ENCODE measurements around the gene MYL11.

Gene MYL11

DNA sequence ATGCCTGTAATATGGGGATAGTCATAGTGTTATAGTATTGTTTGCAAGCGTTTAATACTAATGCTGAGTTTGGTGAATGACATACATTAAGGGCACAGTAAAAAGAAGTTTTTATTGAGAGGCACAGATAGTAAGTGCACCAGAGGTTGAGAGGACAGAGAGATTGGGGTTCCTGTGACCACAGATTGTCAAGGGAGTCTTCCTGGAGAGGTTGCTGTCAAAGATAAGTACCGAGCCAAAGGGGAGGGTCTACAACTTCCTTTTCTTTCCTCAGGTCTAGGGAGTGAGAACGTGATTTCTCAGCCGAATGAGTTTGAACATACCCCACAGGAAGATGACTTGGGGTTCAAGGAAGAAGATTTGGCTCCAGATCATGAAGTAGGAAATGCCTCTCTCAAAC is 22.5 kb downstream of the MYL11 start:
- no peak for DNase-seq

- DNase-seq: no peak
Observed at GRCh38 chr16:30397776-30398660, 23.4 kb downstream of the MYL11 start.

DNA sequence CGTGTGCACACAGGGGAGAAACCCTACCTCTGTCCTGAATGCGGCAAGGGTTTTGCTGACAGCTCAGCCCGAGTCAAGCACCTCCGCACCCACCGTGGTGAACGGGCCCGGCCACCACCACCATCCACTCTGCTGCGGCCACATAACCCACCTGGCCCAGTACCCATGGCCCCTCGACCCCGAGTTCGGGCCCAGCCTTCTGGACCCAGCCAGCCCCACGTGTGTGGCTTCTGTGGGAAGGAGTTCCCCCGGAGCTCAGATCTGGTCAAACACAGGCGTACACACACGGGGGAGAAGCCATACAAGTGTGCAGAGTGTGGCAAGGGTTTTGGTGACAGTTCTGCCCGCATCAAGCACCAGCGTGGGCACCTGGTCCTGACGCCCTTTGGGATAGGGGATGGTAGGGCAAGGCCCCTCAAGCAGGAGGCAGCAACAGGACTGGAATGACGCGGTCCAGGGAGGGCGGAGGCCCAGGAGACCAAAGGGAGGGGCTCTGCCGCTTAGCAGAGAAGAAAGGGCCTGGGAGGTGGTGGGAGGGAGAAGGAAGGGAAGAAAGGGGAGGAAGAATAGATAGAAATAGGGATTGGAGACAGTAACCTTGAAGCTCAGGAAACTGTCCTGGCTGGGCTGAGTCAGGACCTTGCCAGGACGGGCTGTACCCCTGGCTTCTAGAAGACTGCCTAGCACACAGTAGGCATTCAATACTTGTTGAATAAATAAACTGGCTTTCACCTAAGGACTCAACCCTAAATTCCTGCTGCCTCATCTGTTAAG is 24.2 kb downstream of the MYL11 start:
- no peak for DNase-seq

GRCh38 chr16:30399435-30400186 is 25.0 kb downstream of the MYL11 start:
- no peak for DNase-seq

DNA sequence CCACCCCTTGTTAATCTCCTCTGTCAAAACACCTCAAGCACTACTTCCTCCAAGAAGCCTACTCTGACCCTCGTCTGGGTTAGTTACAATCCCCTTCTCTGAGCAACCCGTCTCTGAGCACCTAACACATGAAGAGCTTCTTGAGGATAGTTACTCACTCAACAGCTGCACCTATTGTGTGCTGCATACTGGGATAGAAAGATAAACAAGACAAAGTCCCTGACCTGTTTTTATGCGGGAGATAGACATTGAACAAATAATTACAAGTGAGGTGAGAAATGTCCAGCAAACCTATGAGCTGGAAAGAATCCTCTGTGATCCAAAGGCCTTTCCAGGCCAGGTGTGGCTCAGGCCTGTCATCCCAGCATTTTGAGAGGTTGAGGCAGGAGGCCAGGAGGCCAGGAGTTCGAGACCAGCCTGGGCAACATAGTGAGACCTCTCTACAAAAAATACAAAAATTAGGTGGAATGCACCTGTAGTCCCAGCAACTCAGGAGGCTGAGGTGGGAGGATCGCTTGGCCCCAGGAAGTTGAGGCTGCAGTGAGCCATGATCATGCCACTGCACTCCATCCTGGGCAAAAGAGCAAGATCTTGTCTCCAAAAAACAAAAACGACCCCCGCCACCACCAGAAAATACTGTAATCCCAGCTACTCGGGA is 27.3 kb downstream of the MYL11 start:
- no peak for DNase-seq

- DNase-seq: no peak
Observed at GRCh38 chr16:30406795-30407101, 32.1 kb downstream of the MYL11 start.

GRCh38 chr16:30407102-30407803 is 32.7 kb downstream of the MYL11 start, which contains the start of gene ZNF771:
ZNF771 (plus strand) TSS chr16:30407606; CDS start chr16:30408054, 448 bp downstream.
- peak; percentile 81 to 89 (median 84) for DNase-seq

DNA sequence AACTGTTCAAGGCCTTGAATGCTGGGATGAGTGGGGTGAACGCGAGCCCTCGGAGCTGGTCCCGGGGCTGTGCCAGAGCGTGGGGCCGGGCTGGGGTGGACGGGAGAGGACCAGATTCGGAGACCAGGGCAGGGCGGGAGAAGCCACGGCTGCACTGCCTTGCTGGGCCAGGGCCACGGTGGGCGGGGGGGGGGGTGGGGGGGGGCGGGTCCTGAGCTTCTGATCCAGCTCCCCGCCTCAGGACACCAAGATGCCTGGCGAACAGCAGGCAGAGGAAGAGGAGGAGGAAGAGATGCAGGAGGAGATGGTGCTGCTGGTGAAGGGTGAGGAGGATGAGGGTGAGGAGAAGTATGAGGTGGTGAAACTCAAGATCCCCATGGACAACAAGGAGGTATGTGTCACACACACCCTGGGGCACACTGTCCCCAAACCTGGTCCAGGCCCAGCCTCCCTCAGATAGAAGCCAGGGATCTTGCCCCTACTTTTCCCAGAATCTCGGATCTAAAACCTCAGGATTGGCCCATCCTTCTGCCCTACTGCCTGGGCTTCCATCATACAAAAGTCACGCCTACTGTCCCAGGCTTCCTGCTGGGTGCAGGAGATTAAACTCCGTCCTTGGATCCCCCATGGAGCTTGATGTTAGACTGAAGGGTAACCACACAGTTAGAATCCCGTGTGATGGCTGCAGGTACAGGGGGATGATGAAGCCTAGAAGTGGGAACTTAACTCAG is 33.4 kb downstream of the MYL11 start:
- DNase-seq: no peak

- DNase-seq: peak; percentile 79 to 93 (median 84)
Observed at GRCh38 chr16:30409125-30410060, 34.8 kb downstream of the MYL11 start.

DNA sequence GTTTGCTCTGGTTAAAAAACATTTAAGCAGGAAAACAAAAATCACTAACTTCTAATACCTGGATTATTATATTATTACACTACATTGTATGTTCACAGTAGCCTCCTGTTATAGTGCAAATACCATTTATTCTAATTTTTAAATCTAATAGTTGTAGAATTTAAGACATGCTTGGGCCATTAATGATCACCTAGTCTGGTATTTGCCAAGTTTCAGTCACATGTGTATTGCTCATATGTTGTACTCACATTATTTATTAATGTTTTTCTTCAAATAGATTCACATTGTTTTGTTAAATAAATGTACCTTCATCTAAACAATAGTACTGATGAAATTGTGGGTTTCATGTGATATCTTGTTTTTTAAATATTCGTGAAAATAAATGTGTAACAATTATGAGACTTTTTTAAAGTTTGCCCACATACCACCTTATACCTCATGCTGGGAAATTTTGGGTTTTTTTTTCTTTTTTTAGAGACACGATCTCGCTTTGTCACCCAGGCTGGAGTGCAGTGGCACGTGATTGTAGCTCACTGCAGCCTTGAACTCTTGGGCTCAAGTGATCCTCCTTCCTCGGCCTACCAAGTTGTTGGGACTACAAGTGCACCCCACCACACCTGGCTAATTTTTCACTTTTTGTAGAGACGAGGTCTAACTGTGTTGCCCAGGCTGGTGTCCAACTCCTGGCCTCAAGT is 38.7 kb downstream of the MYL11 start:
- no peak for DNase-seq

DNA sequence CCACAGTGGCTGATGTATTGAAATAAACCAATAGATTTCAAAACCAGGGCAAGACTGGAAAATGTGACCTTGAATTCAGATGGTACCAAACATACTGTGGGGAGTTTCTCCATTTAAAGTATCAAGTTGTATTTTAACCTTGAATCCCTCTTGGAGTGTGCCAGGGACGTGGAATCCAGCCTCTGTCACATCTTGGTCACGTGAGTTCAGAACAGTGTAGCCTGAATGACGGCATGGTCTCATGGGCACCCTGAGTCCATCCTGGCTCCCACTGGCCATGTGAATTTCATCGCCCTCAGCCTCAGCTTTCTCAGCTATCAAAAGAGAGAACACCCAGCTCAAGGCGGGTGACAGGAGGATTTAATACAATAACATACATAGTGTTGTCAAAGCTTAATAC is 39.6 kb downstream of the MYL11 start:
- DNase-seq: no peak

GRCh38 chr16:30416047-30416603 is 41.5 kb downstream of the MYL11 start:
- DNase-seq: no peak

DNA sequence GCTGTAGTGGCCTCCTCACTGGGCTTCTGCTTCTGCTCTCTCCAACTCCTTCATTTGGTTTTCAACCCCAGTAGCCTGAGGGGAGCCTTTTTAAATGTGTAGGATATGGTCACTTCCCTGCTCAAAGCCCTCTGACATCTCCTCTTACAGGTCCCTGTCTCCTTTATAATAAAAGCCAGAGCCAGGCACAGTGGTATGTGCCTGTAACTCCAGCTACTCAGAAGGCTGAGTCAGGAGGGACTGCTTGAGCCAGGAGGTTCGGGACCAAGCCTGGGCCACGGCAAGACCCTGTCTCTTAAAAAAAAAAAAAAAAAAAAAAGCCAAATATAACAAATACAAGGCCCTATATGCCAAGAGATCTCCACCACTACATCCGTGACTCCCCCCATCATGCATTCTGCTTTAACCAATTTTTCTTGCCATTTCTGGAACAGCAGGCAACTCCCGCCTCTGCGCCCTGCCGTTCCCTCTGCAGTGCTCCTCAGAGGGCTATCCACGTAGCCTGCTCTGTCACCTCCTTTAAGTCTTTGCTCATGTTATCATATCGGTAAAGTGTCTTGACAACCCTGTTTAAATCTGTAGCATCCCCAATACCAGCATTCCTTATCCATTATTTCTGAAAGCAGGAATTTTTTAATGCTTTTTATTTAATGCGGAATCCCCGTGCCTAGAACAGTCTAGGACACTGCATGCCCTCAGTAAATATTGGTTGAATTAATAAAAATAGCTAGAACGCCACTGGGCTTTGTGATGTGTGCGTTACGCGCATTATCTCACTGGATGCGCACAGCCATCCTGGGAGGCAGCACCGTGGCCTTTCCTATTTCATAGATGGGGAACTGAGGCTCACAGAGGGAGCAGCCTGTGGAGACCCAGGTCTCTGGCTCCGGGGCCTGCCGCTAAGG is 42.3 kb downstream of the MYL11 start:
- DNase-seq: no peak

- peak; percentile 77 to 97 (median 81) for DNase-seq
Observed at GRCh38 chr16:30417529-30418349, 43.1 kb downstream of the MYL11 start.

GRCh38 chr16:30418350-30419181 is 44.0 kb downstream of the MYL11 start:
- DNase-seq: no peak

DNA sequence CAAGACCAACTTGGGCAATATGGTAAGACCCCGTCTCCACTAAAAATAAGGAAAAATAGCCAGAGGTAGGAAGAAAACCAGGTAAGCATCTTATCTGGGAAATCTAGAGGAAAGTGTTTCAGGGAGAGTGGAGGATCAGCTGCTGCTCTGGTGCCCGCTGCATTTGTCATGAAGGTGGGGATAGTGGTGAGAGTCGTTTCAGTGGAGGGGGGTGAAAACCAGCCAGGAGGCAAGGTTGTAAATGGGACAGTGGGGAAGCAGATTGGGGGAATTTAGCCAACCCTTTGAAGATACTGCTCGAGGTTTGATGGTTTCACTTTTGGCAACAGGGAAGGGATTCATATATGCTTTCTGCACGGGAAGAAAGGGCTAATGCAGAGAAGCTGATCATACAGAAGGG is 46.4 kb downstream of the MYL11 start:
- DNase-seq: no peak
